NCI-H2227 (cell line): ENCODE measurements around the gene TRMT6.

Source experiments
- DNase-seq: peaks from one replicate; lab custom pipeline; 2025; ENCODE audit not compliant: unreplicated experiment; lab: John Stamatoyannopoulos, UW

The TRMT6 gene

GRCh38 chr20:5908981-5909380 is 41.4 kb downstream of the TRMT6 start:
- no peak for DNase-seq

GRCh38 chr20:5900908-5901307 is 49.4 kb downstream of the TRMT6 start:
- no peak for DNase-seq

- no peak for DNase-seq
Measured at GRCh38 chr20:5899444-5899843, 50.9 kb downstream of the TRMT6 start.

GRCh38 chr20:5895626-5896025 is 54.7 kb downstream of the TRMT6 start:
- DNase-seq: no peak

- no peak for DNase-seq
Measured at GRCh38 chr20:5893621-5894020, 56.7 kb downstream of the TRMT6 start.

GRCh38 chr20:5893052-5893451 is 57.3 kb downstream of the TRMT6 start:
- no peak for DNase-seq

- DNase-seq: no peak
Measured at GRCh38 chr20:5890773-5891441, 59.4 kb downstream of the TRMT6 start.

GRCh38 chr20:5888041-5888440 is 62.3 kb downstream of the TRMT6 start:
- DNase-seq: no peak

GRCh38 chr20:5887386-5887785 is 62.9 kb downstream of the TRMT6 start:
- DNase-seq: no peak
